ENCODE results near the gene PLEKHM2.
"Not testable (repeated sequence)": the region's sequence is repeated elsewhere in the genome, so short reads cannot be mapped to it uniquely, and the experiment has no call there.

PLEKHM2 gene

GRCh38 chr1:15684042-15684461 lies at the start of gene PLEKHM2:
PLEKHM2 (plus strand) TSS chr1:15684320; CDS start chr1:15684559, 239 bp downstream.
- peak; percentile 52 for DNase-seq

GRCh38 chr1:15636436-15636835 lies 47.7 kb upstream of the PLEKHM2 start:
- DNase-seq = no peak

GRCh38 chr1:15637826-15638225 lies 46.3 kb upstream of the PLEKHM2 start:
- no peak for DNase-seq

GRCh38 chr1:15639262-15639661 lies 44.9 kb upstream of the PLEKHM2 start:
- no peak for DNase-seq

- no peak for DNase-seq
These were observed 44.2 kb upstream of the PLEKHM2 start for GRCh38 chr1:15639931-15640330.

GRCh38 chr1:15640667-15641066 lies 43.5 kb upstream of the PLEKHM2 start:
- DNase-seq = no peak

- no peak for DNase-seq
These were observed 34.2 kb upstream of the PLEKHM2 start for GRCh38 chr1:15649937-15650336.

GRCh38 chr1:15650433-15650832 lies 33.7 kb upstream of the PLEKHM2 start:
- DNase-seq = no peak

- not testable (repeated sequence) for DNase-seq
These were observed 32.0 kb upstream of the PLEKHM2 start for GRCh38 chr1:15652130-15652529.

GRCh38 chr1:15654091-15654690 lies 29.9 kb upstream of the PLEKHM2 start:
- DNase-seq = no peak

GRCh38 chr1:15656464-15656863 lies 27.7 kb upstream of the PLEKHM2 start:
- no peak for DNase-seq

GRCh38 chr1:15657021-15657420 lies 27.1 kb upstream of the PLEKHM2 start:
- DNase-seq = no peak

GRCh38 chr1:15660151-15660550 lies 24.0 kb upstream of the PLEKHM2 start:
- DNase-seq = no peak

- DNase-seq = no peak
These were observed 21.6 kb upstream of the PLEKHM2 start for GRCh38 chr1:15662477-15662876.

- DNase-seq = no peak
These were observed 20.2 kb upstream of the PLEKHM2 start for GRCh38 chr1:15663925-15664324.

GRCh38 chr1:15667362-15667761 lies 16.8 kb upstream of the PLEKHM2 start:
- no peak for DNase-seq

GRCh38 chr1:15668089-15668754 lies 15.9 kb upstream of the PLEKHM2 start:
- DNase-seq = no peak

GRCh38 chr1:15669074-15669473 lies 15.0 kb upstream of the PLEKHM2 start:
- no peak for DNase-seq

- DNase-seq = no peak
These were observed 14.3 kb upstream of the PLEKHM2 start for GRCh38 chr1:15669864-15670263.

GRCh38 chr1:15671430-15671829 lies 12.7 kb upstream of the PLEKHM2 start:
- no peak for DNase-seq

GRCh38 chr1:15674386-15675159 lies 9.5 kb upstream of the PLEKHM2 start:
- DNase-seq = peak; percentile 94

GRCh38 chr1:15676010-15676409 lies 8.1 kb upstream of the PLEKHM2 start:
- DNase-seq = no peak

- peak; percentile 46 for DNase-seq
These were observed 7.1 kb upstream of the PLEKHM2 start for GRCh38 chr1:15676688-15677661.
